OCI-LY7 (cell line): ENCODE results near the gene SLC25A1. TPM values are rescaled to one million over a fixed set of nuclear protein-coding genes. Genes with fewer than 3 reads are reported as not detected.

ENCODE experiments used
- BruUV-seq: library from RNA; stranded (reverse); fragments of 400-500 nt; replicated peaks from 2 replicates; lab custom pipeline; 2021; lab: Mats Ljungman, UMichigan
- CTCF ChIA-PET: fragments of 300-600 bp; sonication (Branson Sonifier 250); formaldehyde crosslinking; loops from one replicate; lab custom pipeline; 2022; ENCODE audit warnings: antibody characterized with exemption; ENCODE audit not compliant: unreplicated experiment; lab: Charles Lee
- POLR2A ChIA-PET: fragments of 300-600 bp; sonication (Branson Sonifier 250); formaldehyde crosslinking; loops from one replicate; lab custom pipeline; 2022; ENCODE audit warnings: antibody characterized with exemption; lab: Charles Lee
- DNase-seq: peaks from one replicate; pipeline ENCODE4 v3.0.0-alpha.2; 2015; ENCODE audit warnings: low spot score
- H2AFZ ChIP-seq: fragments of 200-600 bp; sonication (generic), shearing (Covaris generic); 2 replicates; pipeline ENCODE4 v1.6.1; 2014; ENCODE audit warnings: mild to moderate bottlenecking, antibody characterized with exemption, low read length, moderate library complexity
- H3K27ac ChIP-seq: fragments of 200-600 bp; sonication (generic); 2 replicates; pipeline ENCODE4 v1.5.1; 2014; ENCODE audit warnings: mixed run types, low read depth, mild to moderate bottlenecking, moderate library complexity, low read length, inconsistent platforms; ENCODE audit not compliant: poor library complexity, severe bottlenecking
- H3K36me3 ChIP-seq: fragments of 200-600 bp; sonication (generic); 2 replicates; pipeline ENCODE4 v1.6.1; 2014; ENCODE audit warnings: mild to moderate bottlenecking, antibody characterized with exemption, low read length, moderate library complexity, mixed read lengths; ENCODE audit not compliant: insufficient read depth
- H3K4me1 ChIP-seq: fragments of 200-600 bp; sonication (generic); 2 replicates; pipeline ENCODE4 v1.5.1; 2014; ENCODE audit warnings: mild to moderate bottlenecking, low read length; ENCODE audit not compliant: insufficient read depth, poor library complexity, severe bottlenecking
- H3K4me2 ChIP-seq: fragments of 200-600 bp; sonication (generic); 2 replicates; pipeline ENCODE4 v1.6.1; 2014; ENCODE audit warnings: mild to moderate bottlenecking, low read length
- H3K4me3 ChIP-seq: fragments of 200-600 bp; sonication (generic); 2 replicates; pipeline ENCODE4 v1.5.1; 2014; ENCODE audit warnings: mild to moderate bottlenecking, low read depth, low read length; ENCODE audit not compliant: poor library complexity, severe bottlenecking
- H3K79me2 ChIP-seq: fragments of 200-600 bp; sonication (generic); 2 replicates; pipeline ENCODE4 v1.6.1; 2016; ENCODE audit warnings: low read depth, mild to moderate bottlenecking, low read length, moderate library complexity, mixed read lengths; ENCODE audit not compliant: insufficient read depth
- H3K9me2 ChIP-seq: fragments of 200-600 bp; sonication (generic); 2 replicates; pipeline ENCODE4 v1.6.1; 2016; ENCODE audit warnings: mild to moderate bottlenecking, low read length, mixed read lengths; ENCODE audit not compliant: insufficient read depth
- H3K9me3 ChIP-seq: fragments of 200-600 bp; sonication (generic); 2 replicates; pipeline ENCODE4 v1.6.1; 2014; ENCODE audit warnings: mild to moderate bottlenecking, mixed run types, low read length, mixed read lengths
- H4K20me1 ChIP-seq: fragments of 200-600 bp; sonication (generic); 2 replicates; pipeline ENCODE4 v1.6.1; 2014; ENCODE audit warnings: mild to moderate bottlenecking, antibody characterized with exemption, low read length, moderate library complexity, mixed read lengths; ENCODE audit not compliant: insufficient read depth
- CTCF ChIP-seq: fragments of 200-600 bp; sonication (generic); conservative IDR thresholded peaks from 2 replicates; pipeline ENCODE4 v1.5.1; 2014; ENCODE audit warnings: mild to moderate bottlenecking, antibody characterized with exemption, low read length, moderate library complexity, mixed read lengths
- EZH2phosphoT487 ChIP-seq: fragments of 200-600 bp; sonication (generic); IDR thresholded peaks from 2 replicates; pipeline ENCODE4 v1.6.1; 2018; ENCODE audit warnings: low read depth, borderline replicate concordance, mild to moderate bottlenecking, mixed run types, antibody characterized with exemption, low read length, moderate library complexity, mixed read lengths
- intact Hi-C: fragments of 100-400 bp; cut with micrococcal nuclease; formaldehyde crosslinking; loops from one replicate; pipeline ENCODE4 v1.10.0; 2022; ENCODE audit not compliant: unreplicated experiment
- total RNA-seq, 2 experiments: library from RNA; depleted of rRNA in 1 of 2; stranded (reverse); fragments of >200 nt in 1 of 2; shearing (Covaris generic) in 1 of 2; gene quantifications; 2 replicates each; pipeline ENCODE4 v1.2.3, GENCODE V29; 2014 to 2022

Gene SLC25A1
- total RNA-seq, 2 experiments from 2014 or later: 59.5 to 117 TPM

GRCh38 chr22:19147195-19147780, 31.2 kb downstream of the SLC25A1 start:
- Histone ChIP-seq H3K9me2 (no peaks in the 10 kb centered on the region), H4K20me1 (no peaks in the 10 kb centered on the region), H3K4me1 (peaks cover 9% of the 10 kb centered on the region), H3K9me3 (no peaks in the 10 kb centered on the region), H3K79me2 (peaks cover 13% of the 10 kb centered on the region; the same call in 1 of the 2 replicates), H3K4me2 (no peak overlapping the region), H3K27ac (no peak overlapping the region), H3K36me3 (peaks cover 3% of the 10 kb centered on the region; the same call in 1 of the 2 replicates), H2AFZ (no peak overlapping the region), H3K4me3 (no peak overlapping the region)
- CTCF ChIA-PET: no interaction called here
- no peak for TF ChIP-seq CTCF
- TF ChIP-seq EZH2phosphoT487: no peak
- no peak for DNase-seq
- POLR2A ChIA-PET: interaction anchor here (0.6 kb wide), 1 partner anchor 19 kb away, joined by 3 read pairs; no protein-coding TSS in a partner anchor
- no TSS peak for BruUV-seq
- intact Hi-C loops: loop anchor here (10.0 kb wide), 1 partner anchor 288 kb away; the partner anchor contains the start of genes HIRA and MRPL40

DNA sequence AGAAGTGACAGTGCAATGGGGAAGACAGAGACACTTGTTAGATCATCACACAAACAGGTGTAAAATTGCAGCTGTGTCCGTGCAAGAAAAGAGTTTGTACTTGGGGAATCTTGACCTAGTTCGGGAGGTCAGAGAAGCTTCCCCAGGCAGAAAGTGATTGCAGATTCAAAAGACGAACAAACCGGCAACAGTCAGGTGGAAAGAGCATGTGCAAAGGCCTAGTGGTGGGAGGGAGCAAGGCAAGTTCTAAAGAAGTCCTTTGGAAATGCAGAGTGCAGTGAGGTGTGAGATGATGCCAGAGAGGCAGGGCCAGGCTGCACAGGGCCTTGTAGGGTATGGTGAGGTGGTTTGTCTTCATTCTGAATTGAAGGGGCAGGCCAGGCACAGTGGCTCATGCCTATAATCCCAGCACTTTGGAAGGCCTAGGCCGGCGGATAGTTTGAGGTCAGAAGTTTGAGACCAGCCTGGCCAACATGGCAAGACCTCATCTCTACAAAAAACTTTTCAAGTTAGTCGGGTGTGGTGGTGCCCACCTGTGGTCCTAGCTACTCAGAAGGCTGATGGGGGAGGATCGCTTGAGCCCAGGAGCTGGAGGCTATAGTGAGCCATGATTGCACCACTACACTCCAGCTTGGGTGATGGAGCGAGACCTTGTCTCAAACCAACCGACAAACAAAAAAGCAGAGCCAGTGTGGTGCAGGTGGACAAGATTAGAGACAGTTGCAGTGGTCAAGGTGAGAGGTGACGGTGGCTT, 32.1 kb downstream of the SLC25A1 start:
- DNase-seq: no peak
- H3K36me3 ChIP-seq: peaks cover 8% of the 10 kb centered on the region; the same call in 1 of the 2 replicates
- ChIA-PET POLR2A (interaction anchor here (0.6 to 0.7 kb wide), 3 partner anchors 20 to 773 kb away, joined by 3 to 5 read pairs (median 3); no protein-coding TSS in a partner anchor), CTCF (no interaction called here)
- no peaks in the 10 kb centered on the region for H3K9me3 ChIP-seq
- BruUV-seq: no TSS peak
- H3K9me2 ChIP-seq: no peaks in the 10 kb centered on the region
- no peak overlapping the region for H3K4me2 ChIP-seq
- no peak overlapping the region for H2AFZ ChIP-seq
- peaks cover 13% of the 10 kb centered on the region; the same call in 1 of the 2 replicates for H3K79me2 ChIP-seq
- H3K4me1 ChIP-seq: peaks cover 9% of the 10 kb centered on the region
- no peak overlapping the region for H3K4me3 ChIP-seq
- no peaks in the 10 kb centered on the region for H4K20me1 ChIP-seq
- intact Hi-C loops: loop anchor here (10.0 kb wide), 1 partner anchor 288 kb away; the partner anchor contains the start of genes HIRA and MRPL40
- TF ChIP-seq CTCF: 0 out of 2 replicates have a peak, but pooled peaks have one; percentile 21
- TF ChIP-seq EZH2phosphoT487: no peak
- no peak overlapping the region for H3K27ac ChIP-seq
